SK-N-SH treated with all-trans-retinoic acid at 6 μM for 48 hours (cell line): ENCODE results near the gene HMCN2.

ENCODE experiments used
- ARNTL ChIP-seq: fragments of 450-650 bp; formaldehyde crosslinking; IDR thresholded peaks from 2 replicates; pipeline ENCODE4 v1.5.0; 2020; ENCODE audit warnings: low read depth, mild to moderate bottlenecking, moderate library complexity, borderline replicate concordance
- BACH2 ChIP-seq: fragments of 250-450 bp; sonication (Bioruptor Pico); IDR thresholded peaks from 2 replicates; pipeline ENCODE4 v1.9.0; 2021; ENCODE audit warnings: mild to moderate bottlenecking, borderline replicate concordance
- CREB5 ChIP-seq: fragments of 250-450 bp; sonication (Bioruptor Pico); IDR thresholded peaks from 2 replicates; pipeline ENCODE4 v1.5.1; 2020; ENCODE audit warnings: low read depth, mild to moderate bottlenecking, moderate library complexity
- GLIS3 ChIP-seq: fragments of 250-450 bp; sonication (Bioruptor Pico); IDR thresholded peaks from 2 replicates; pipeline ENCODE4 v1.5.0; 2020; ENCODE audit warnings: mild to moderate bottlenecking, moderate library complexity
- PATZ1 ChIP-seq: fragments of 250-450 bp; sonication (Bioruptor Pico); IDR thresholded peaks from 2 replicates; pipeline ENCODE4 v1.8.0; 2020; ENCODE audit warnings: mild to moderate bottlenecking, moderate library complexity, borderline replicate concordance
- POU6F1 ChIP-seq: fragments of 250-450 bp; sonication (Bioruptor Pico); IDR thresholded peaks from 2 replicates; pipeline ENCODE4 v1.8.0; 2021; ENCODE audit warnings: low read depth, mild to moderate bottlenecking, moderate library complexity, borderline replicate concordance
- SNAI2 ChIP-seq: fragments of 250-450 bp; sonication (Bioruptor Pico); IDR thresholded peaks from 2 replicates; pipeline ENCODE4 v1.5.0; 2020; ENCODE audit warnings: mild to moderate bottlenecking, moderate library complexity
- ZFP30 ChIP-seq: fragments of 450-650 bp; formaldehyde crosslinking; IDR thresholded peaks from 2 replicates; pipeline ENCODE4 v1.5.0; 2022; ENCODE audit warnings: mild to moderate bottlenecking, moderate library complexity
- ZNF565 ChIP-seq: fragments of 450-650 bp; formaldehyde crosslinking; conservative IDR thresholded peaks from 2 replicates; pipeline ENCODE4 v1.5.0; 2020; ENCODE audit warnings: low read depth, mild to moderate bottlenecking, moderate library complexity

- TF ChIP-seq PATZ1 (no peak), CREB5 (CRISPR knock-in tag) (no peak), BACH2 (CRISPR knock-in tag) (no peak), GLIS3 (CRISPR knock-in tag) (no peak), ZFP30 (CRISPR knock-in tag) (no peak), ZNF565 (CRISPR knock-in tag) (no peak), SNAI2 (CRISPR knock-in tag) (no peak), ARNTL (CRISPR knock-in tag) (no peak), POU6F1 (no peak)
Observed at GRCh38 chr9:130470950-130471349, 205.4 kb downstream of the HMCN2 start.
